ENCODE measurements around the gene RCC1. TPM values are rescaled to one million over a fixed set of nuclear protein-coding genes. Genes with fewer than 3 reads are reported as not detected.

The RCC1 gene
- total RNA-seq: 38.3 and 60.4 TPM in 2 replicates

GRCh38 chr1:28505406-28506187 is at the start of gene RCC1:
Gene RCC1 (plus strand): TSS chr1:28506043. CDS start chr1:28529867, 23,824 bp downstream.

GRCh38 chr1:28552758-28553663 is 47.2 kb downstream of the RCC1 start, which contains the start of gene TRNAU1AP:
Gene TRNAU1AP (plus strand): TSS chr1:28553085. CDS start chr1:28553111, 26 bp downstream.

Other genes with a start within 250 kb of the RCC1 start
- gene SESN2, start 246.5 kb upstream of the RCC1 start, total RNA-seq: 19.6 and 31.4 TPM in 2 replicates
- gene MED18, start 177.0 kb upstream of the RCC1 start, total RNA-seq: 11.5 and 23.4 TPM in 2 replicates
- 9.1 and 14.5 TPM in 2 replicates for gene PHACTR4, start 136.3 kb upstream of the RCC1 start, total RNA-seq
- 16.5 and 24.8 TPM in 2 replicates for gene TRNAU1AP, start 47.0 kb downstream of the RCC1 start, total RNA-seq
- 5.5 and 5.8 TPM in 2 replicates for gene RAB42, start 86.2 kb downstream of the RCC1 start, total RNA-seq
- gene TAF12, start 137.0 kb downstream of the RCC1 start, total RNA-seq: 22.2 and 29.4 TPM in 2 replicates
- not detected in 2 replicates for gene RNU11, start 142.6 kb downstream of the RCC1 start, total RNA-seq
- 7.1 and 8.8 TPM in 2 replicates for gene GMEB1, start 162.7 kb downstream of the RCC1 start, total RNA-seq
- gene YTHDF2, start 230.9 kb downstream of the RCC1 start, total RNA-seq: 49.3 and 84.6 TPM in 2 replicates